WTC11 (cell line): ENCODE measurements around the gene ZFR2. TPM values are rescaled to one million over a fixed set of nuclear protein-coding genes. Genes with fewer than 3 reads are reported as not detected.
"Not testable (repeated sequence)": the region's sequence is repeated elsewhere in the genome, so short reads cannot be mapped to it uniquely, and the experiment has no call there.

Experiments
- ATAC-seq: fragments of 200-7000 bp; cut with Tn5 transposase; 2 replicates; pipeline ENCODE4 v1.10.0; 2021; ENCODE audit warnings: mild to moderate bottlenecking, moderate library complexity
- CTCF ChIA-PET: fragments of 300-600 bp; sonication (Branson Sonifier 250); formaldehyde crosslinking; loops from one replicate; lab custom pipeline; 2021; ENCODE audit warnings: antibody characterized with exemption; lab: Charles Lee
- POLR2A ChIA-PET: fragments of 350-600 bp; sonication (Branson Sonifier 250); formaldehyde crosslinking; loops from one replicate; lab custom pipeline; 2021; ENCODE audit warnings: antibody characterized with exemption; lab: Charles Lee
- DNase-seq: peaks from one replicate; pipeline ENCODE4 v3.0.0; 2021; ENCODE audit warnings: low spot score
- H3K27ac Mint-ChIP-seq: 2 replicates; pipeline ENCODE4 v1.8.0; 2021; ENCODE audit warnings: mixed read lengths
- H3K27me3 Mint-ChIP-seq: 2 replicates; pipeline ENCODE4 v1.8.0; 2021; ENCODE audit warnings: low read depth, mild to moderate bottlenecking, moderate library complexity, mixed read lengths
- H3K36me3 Mint-ChIP-seq: 2 replicates; pipeline ENCODE4 v1.8.0; 2021; ENCODE audit warnings: mixed read lengths
- H3K4me1 Mint-ChIP-seq: 2 replicates; pipeline ENCODE4 v1.8.0; 2022; ENCODE audit warnings: mixed read lengths
- H3K4me3 Mint-ChIP-seq: 2 replicates; pipeline ENCODE4 v1.8.0; 2021; ENCODE audit warnings: mild to moderate bottlenecking, moderate library complexity, mixed read lengths
- H3K9me3 Mint-ChIP-seq: 2 replicates; pipeline ENCODE4 v1.8.0; 2021; ENCODE audit warnings: mixed read lengths
- GABPB1 ChIP-seq: sonication (generic); formaldehyde crosslinking; IDR thresholded peaks from 2 replicates; pipeline ENCODE4 v1.8.1; 2023; ENCODE audit warnings: mild to moderate bottlenecking, missing genetic modification reagents
- GRHL2 ChIP-seq: fragments of 250-450 bp; sonication (Bioruptor Pico); IDR thresholded peaks from 2 replicates; pipeline ENCODE4 v1.8.0; 2022; ENCODE audit warnings: mild to moderate bottlenecking, moderate library complexity; ENCODE audit not compliant: insufficient replicate concordance, severe bottlenecking
- IRF2 ChIP-seq: sonication (generic); formaldehyde crosslinking; IDR thresholded peaks from 2 replicates; pipeline ENCODE4 v1.8.0; 2022; ENCODE audit warnings: low read depth, missing genetic modification reagents, borderline replicate concordance
- JUN ChIP-seq: sonication (generic); formaldehyde crosslinking; IDR thresholded peaks from 2 replicates; pipeline ENCODE4 v1.8.0; 2023; ENCODE audit warnings: mild to moderate bottlenecking, missing genetic modification reagents
- KAT7 ChIP-seq: sonication (generic); formaldehyde crosslinking; IDR thresholded peaks from 2 replicates; pipeline ENCODE4 v1.8.1; 2023; ENCODE audit warnings: missing genetic modification reagents, mild to moderate bottlenecking, borderline replicate concordance
- MYBL2 ChIP-seq: sonication (generic); formaldehyde crosslinking; IDR thresholded peaks from 2 replicates; pipeline ENCODE4 v1.8.1; 2023; ENCODE audit warnings: mild to moderate bottlenecking, moderate library complexity, missing genetic modification reagents
- NFATC4 ChIP-seq: fragments of 250-450 bp; sonication (Bioruptor Pico); IDR thresholded peaks from 2 replicates; pipeline ENCODE4 v1.9.0; 2021; ENCODE audit warnings: mild to moderate bottlenecking
- NFYB ChIP-seq: sonication (generic); formaldehyde crosslinking; conservative IDR thresholded peaks from 2 replicates; pipeline ENCODE4 v1.8.0; 2022; ENCODE audit warnings: low read depth, missing genetic modification reagents
- TCF7 ChIP-seq: sonication (generic); formaldehyde crosslinking; IDR thresholded peaks from 2 replicates; pipeline ENCODE4 v1.8.0; 2022; ENCODE audit warnings: mild to moderate bottlenecking, low read depth, missing genetic modification reagents, moderate library complexity
- TEAD1 ChIP-seq: sonication (generic); formaldehyde crosslinking; IDR thresholded peaks from 2 replicates; pipeline ENCODE4 v1.8.0; 2022; ENCODE audit warnings: mild to moderate bottlenecking, missing genetic modification reagents
- ZBTB21 ChIP-seq: sonication (generic); formaldehyde crosslinking; IDR thresholded peaks from 2 replicates; pipeline ENCODE4 v1.8.1; 2023; ENCODE audit warnings: mild to moderate bottlenecking, missing genetic modification reagents, borderline replicate concordance
- ZNF396 ChIP-seq: fragments of 250-450 bp; sonication (Bioruptor Pico); IDR thresholded peaks from 2 replicates; pipeline ENCODE4 v1.8.0; 2021; ENCODE audit warnings: mild to moderate bottlenecking, moderate library complexity, borderline replicate concordance
- total RNA-seq: library from RNA; stranded (reverse); gene quantifications from 3 replicates; pipeline ENCODE4 v1.2.3, GENCODE V29; 2021
- TF ChIP-seq, protein P1 (sequence below): sonication (generic); formaldehyde crosslinking; IDR thresholded peaks from 2 replicates; pipeline ENCODE4 v1.8.0; 2022; ENCODE audit warnings: mild to moderate bottlenecking, missing genetic modification reagents
- TF ChIP-seq, protein P2 (sequence below): fragments of 200-600 bp; IDR thresholded peaks from 2 replicates; pipeline ENCODE4 v1.8.0; 2022; ENCODE audit warnings: antibody characterized with exemption
- TF ChIP-seq, protein P3 (sequence below): fragments of 250-450 bp; sonication (Bioruptor Pico); IDR thresholded peaks from 2 replicates; pipeline ENCODE4 v2.1.2; 2022; ENCODE audit warnings: mild to moderate bottlenecking, moderate library complexity

ZFR2 gene
- total RNA-seq, 1 experiment from 2014 or later = 17.5 TPM

DNA sequence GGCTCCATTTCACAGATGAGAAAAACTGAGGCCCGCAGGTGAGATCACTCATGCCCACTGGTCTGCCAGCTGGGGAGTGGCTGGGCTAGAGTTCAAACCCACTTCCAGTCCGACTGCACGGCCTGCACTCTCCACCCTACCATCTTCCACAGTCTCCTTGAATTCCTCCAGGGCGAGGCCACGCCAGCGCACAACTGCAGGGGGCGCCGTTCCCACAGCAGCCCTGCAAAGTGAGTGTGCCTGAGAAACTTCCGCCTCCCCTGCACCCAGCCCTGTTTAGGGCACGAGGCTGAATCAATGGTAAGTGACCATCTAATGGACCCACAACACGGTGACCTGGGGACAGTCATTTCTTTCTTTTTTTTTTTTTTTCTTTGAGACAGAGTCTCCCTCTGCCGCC, 10.8 kb upstream of the ZFR2 start:
- Mint-ChIP-seq H3K27ac (no peak overlapping the region), H3K9me3 (no peaks in the 10 kb centered on the region), H3K27me3 (peaks cover 10% of the 10 kb centered on the region), H3K36me3 (no peaks in the 10 kb centered on the region), H3K4me1 (peaks cover 13% of the 10 kb centered on the region; the same call in 1 of the 2 replicates), H3K4me3 (peak overlapping the region; percentile 85)
- CTCF ChIA-PET = interaction anchor here (1.6 to 2.6 kb wide), 5 partner anchors 27 to 117 kb away, joined by 7 to 28 read pairs (median 7); partner anchors contain the start of genes DAPK3 and MRPL54
- POLR2A ChIA-PET = no interaction called here
- DNase-seq (peak; percentile 51), ATAC-seq (no peak)
- TF ChIP-seq MYBL2 (CRISPR knock-in tag) = no peak
- TF ChIP-seq, protein P1, sequence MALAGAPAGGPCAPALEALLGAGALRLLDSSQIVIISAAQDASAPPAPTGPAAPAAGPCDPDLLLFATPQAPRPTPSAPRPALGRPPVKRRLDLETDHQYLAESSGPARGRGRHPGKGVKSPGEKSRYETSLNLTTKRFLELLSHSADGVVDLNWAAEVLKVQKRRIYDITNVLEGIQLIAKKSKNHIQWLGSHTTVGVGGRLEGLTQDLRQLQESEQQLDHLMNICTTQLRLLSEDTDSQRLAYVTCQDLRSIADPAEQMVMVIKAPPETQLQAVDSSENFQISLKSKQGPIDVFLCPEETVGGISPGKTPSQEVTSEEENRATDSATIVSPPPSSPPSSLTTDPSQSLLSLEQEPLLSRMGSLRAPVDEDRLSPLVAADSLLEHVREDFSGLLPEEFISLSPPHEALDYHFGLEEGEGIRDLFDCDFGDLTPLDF (CRISPR knock-in tag) = no peak
- no peak for TF ChIP-seq JUN (CRISPR knock-in tag)
- TF ChIP-seq, protein P2, sequence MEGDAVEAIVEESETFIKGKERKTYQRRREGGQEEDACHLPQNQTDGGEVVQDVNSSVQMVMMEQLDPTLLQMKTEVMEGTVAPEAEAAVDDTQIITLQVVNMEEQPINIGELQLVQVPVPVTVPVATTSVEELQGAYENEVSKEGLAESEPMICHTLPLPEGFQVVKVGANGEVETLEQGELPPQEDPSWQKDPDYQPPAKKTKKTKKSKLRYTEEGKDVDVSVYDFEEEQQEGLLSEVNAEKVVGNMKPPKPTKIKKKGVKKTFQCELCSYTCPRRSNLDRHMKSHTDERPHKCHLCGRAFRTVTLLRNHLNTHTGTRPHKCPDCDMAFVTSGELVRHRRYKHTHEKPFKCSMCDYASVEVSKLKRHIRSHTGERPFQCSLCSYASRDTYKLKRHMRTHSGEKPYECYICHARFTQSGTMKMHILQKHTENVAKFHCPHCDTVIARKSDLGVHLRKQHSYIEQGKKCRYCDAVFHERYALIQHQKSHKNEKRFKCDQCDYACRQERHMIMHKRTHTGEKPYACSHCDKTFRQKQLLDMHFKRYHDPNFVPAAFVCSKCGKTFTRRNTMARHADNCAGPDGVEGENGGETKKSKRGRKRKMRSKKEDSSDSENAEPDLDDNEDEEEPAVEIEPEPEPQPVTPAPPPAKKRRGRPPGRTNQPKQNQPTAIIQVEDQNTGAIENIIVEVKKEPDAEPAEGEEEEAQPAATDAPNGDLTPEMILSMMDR = peak; percentile 61
- no peak for TF ChIP-seq TCF7
- TF ChIP-seq, protein P3, sequence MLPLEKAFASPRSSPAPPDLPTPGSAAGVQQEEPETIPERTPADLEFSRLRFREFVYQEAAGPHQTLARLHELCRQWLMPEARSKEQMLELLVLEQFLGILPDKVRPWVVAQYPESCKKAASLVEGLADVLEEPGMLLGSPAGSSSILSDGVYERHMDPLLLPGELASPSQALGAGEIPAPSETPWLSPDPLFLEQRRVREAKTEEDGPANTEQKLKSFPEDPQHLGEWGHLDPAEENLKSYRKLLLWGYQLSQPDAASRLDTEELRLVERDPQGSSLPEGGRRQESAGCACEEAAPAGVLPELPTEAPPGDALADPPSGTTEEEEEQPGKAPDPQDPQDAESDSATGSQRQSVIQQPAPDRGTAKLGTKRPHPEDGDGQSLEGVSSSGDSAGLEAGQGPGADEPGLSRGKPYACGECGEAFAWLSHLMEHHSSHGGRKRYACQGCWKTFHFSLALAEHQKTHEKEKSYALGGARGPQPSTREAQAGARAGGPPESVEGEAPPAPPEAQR (CRISPR knock-in tag) = no peak
- no peak for TF ChIP-seq GRHL2 (CRISPR knock-in tag)
- no peak for TF ChIP-seq NFATC4 (CRISPR knock-in tag)

DNA sequence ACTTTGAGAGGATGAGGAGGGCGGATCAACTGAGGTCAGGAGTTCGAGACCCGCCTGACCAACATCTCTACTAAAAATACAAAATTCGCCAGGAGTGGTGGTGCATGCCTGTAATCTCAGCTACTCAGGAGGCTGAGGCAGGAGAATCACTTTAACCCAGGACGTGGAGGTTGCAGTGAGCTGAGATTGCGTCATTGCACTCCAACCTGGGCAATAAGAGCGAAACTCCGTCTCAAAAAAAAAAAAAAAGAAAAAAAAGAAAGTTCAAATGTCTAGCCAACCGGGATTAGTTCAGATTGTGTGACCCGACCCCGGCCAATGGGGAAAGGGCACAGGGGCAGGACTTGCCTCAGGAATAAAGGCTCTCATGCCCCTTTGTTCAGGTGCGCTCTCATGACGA, 5.9 kb upstream of the ZFR2 start:
- CTCF ChIA-PET = interaction anchor here (1.9 kb wide), 1 partner anchor 53 kb away, joined by 4 read pairs; no protein-coding TSS in a partner anchor

DNA sequence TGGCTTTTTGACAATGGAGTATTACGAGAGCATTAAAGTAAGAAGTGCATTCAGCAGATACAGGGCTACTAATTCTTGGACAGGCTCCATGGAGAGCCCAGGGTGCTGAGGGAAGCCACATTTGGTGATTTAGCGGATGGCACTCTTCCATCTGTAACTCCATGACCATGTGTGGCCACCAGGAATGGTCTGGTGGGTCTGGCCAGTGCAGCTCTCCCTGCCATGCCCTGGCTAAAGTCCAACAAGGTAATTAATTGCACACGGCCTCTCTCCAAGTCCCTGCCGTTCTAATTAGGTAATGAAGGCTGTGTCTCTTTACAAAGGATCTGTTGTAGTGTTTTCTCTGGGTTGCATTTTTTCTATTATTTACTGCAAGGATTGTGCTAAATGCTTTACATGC, 4.3 kb upstream of the ZFR2 start:
- H3K4me3 Mint-ChIP-seq = no peak overlapping the region
- no peak for TF ChIP-seq KAT7 (CRISPR knock-in tag)
- TF ChIP-seq TEAD1 (CRISPR knock-in tag) = no peak
- no peak for TF ChIP-seq TCF7
- TF ChIP-seq NFYB = no peak
- TF ChIP-seq IRF2 (CRISPR knock-in tag) = no peak
- no peak for TF ChIP-seq GABPB1
- TF ChIP-seq, protein P3 (CRISPR knock-in tag) = no peak
- no peak for TF ChIP-seq ZBTB21 (CRISPR knock-in tag)
- TF ChIP-seq ZNF396 = no peak
- H3K36me3 Mint-ChIP-seq = peaks cover 10% of the 10 kb centered on the region
- DNase-seq (no peak), ATAC-seq (no peak)
- H3K27ac Mint-ChIP-seq = no peak overlapping the region
- ChIA-PET CTCF (no interaction called here), POLR2A (interaction anchor here (0.7 kb wide), 1 partner anchor 112 kb away, joined by 6 read pairs; no protein-coding TSS in a partner anchor)
- peaks cover 5% of the 10 kb centered on the region for H3K4me1 Mint-ChIP-seq
- H3K9me3 Mint-ChIP-seq = peaks cover 7% of the 10 kb centered on the region
- H3K27me3 Mint-ChIP-seq = peaks cover 39% of the 10 kb centered on the region

More for the DNA sequence above, 5.9 kb upstream of the ZFR2 start:
- POLR2A ChIA-PET = interaction anchor here (0.6 to 0.7 kb wide), 4 partner anchors 20 to 883 kb away, joined by 3 to 6 read pairs (median 3); no protein-coding TSS in a partner anchor
- not testable (repeated sequence) for H3K27ac Mint-ChIP-seq, H3K36me3 Mint-ChIP-seq, H3K4me1 Mint-ChIP-seq, ATAC-seq, DNase-seq, H3K4me3 Mint-ChIP-seq, H3K9me3 Mint-ChIP-seq
- H3K27me3 Mint-ChIP-seq = peaks cover 31% of the 10 kb centered on the region
